22Rv1 (cell line): ENCODE measurements around the gene GALNTL6.

Experiments used
- H3K27ac ChIP-seq: fragments of 450-650 bp; 2 replicates; pipeline ENCODE4 v1.5.1; 2017
- CTCF ChIP-seq: fragments of 450-650 bp; IDR thresholded peaks from 2 replicates; pipeline ENCODE4 v1.5.1; 2017; ENCODE audit warnings: mild to moderate bottlenecking
- ZFX ChIP-seq: fragments of 450-650 bp; IDR thresholded peaks from 2 replicates; pipeline ENCODE4 v1.6.1; 2017; ENCODE audit warnings: antibody characterized with exemption, borderline replicate concordance

GALNTL6 gene

GRCh38 chr4:173005912-173006633 is 1192.9 kb downstream of the GALNTL6 start:
- H3K27ac ChIP-seq: no peak overlapping the region

GRCh38 chr4:173008436-173008835 is 1195.2 kb downstream of the GALNTL6 start:
- no peak for TF ChIP-seq CTCF
- no peak for TF ChIP-seq ZFX
- H3K27ac ChIP-seq: no peak overlapping the region

More at GRCh38 chr4:173005912-173006633, 1192.9 kb downstream of the GALNTL6 start:
- TF ChIP-seq CTCF: no peak
- no peak for TF ChIP-seq ZFX

- no peak for TF ChIP-seq CTCF
- no peak for TF ChIP-seq ZFX
- no peak overlapping the region for H3K27ac ChIP-seq
Measured at GRCh38 chr4:173009129-173009823, 1196.1 kb downstream of the GALNTL6 start.

- no peak overlapping the region for H3K27ac ChIP-seq
- TF ChIP-seq CTCF (no peak), ZFX (no peak)
Measured at GRCh38 chr4:173012608-173013007, 1199.4 kb downstream of the GALNTL6 start.

- H3K27ac ChIP-seq: peak overlapping the region; percentile 40
- TF ChIP-seq CTCF (peak; percentile 52), ZFX (no peak)
Measured at GRCh38 chr4:173013232-173013930, 1200.2 kb downstream of the GALNTL6 start.

- H3K27ac ChIP-seq: peak overlapping the region; percentile 40
- TF ChIP-seq CTCF: no peak
- TF ChIP-seq ZFX: no peak
Measured at GRCh38 chr4:173014113-173014558, 1200.9 kb downstream of the GALNTL6 start.

- TF ChIP-seq CTCF (no peak), ZFX (no peak)
- peak overlapping the region; percentile 40 for H3K27ac ChIP-seq
Measured at GRCh38 chr4:173014836-173015235, 1201.6 kb downstream of the GALNTL6 start.
